Ishikawa (cell line): ENCODE data around the gene POU3F3.

Source experiments
- CEBPB ChIP-seq: IDR thresholded peaks from 2 replicates; pipeline ENCODE4 v1.6.1; 2012
- CREB1 ChIP-seq: IDR thresholded peaks from 2 replicates; pipeline ENCODE4 v1.6.1; 2012; ENCODE audit warnings: low read depth
- EGR1 ChIP-seq: IDR thresholded peaks from 2 replicates; pipeline ENCODE4 v1.6.1; 2012
- EP300 ChIP-seq: IDR thresholded peaks from 2 replicates; pipeline ENCODE4 v1.6.1; 2012; ENCODE audit warnings: borderline replicate concordance
- FOXM1 ChIP-seq: IDR thresholded peaks from 2 replicates; pipeline ENCODE4 v1.6.1; 2012; ENCODE audit warnings: low read depth, borderline replicate concordance
- NFIC ChIP-seq: IDR thresholded peaks from 2 replicates; pipeline ENCODE4 v1.6.1; 2012
- RAD21 ChIP-seq: IDR thresholded peaks from 2 replicates; pipeline ENCODE4 v1.6.1; 2012; ENCODE audit warnings: low read depth
- REST ChIP-seq: IDR thresholded peaks from 2 replicates; pipeline ENCODE4 v1.6.1; 2012; ENCODE audit warnings: low read depth, mild to moderate bottlenecking
- TAF1 ChIP-seq: IDR thresholded peaks from 2 replicates; pipeline ENCODE4 v1.6.1; 2012; ENCODE audit warnings: low read depth, mild to moderate bottlenecking
- TCF12 ChIP-seq: IDR thresholded peaks from 2 replicates; pipeline ENCODE4 v1.6.1; 2012; ENCODE audit warnings: low read depth
- TEAD4 ChIP-seq: IDR thresholded peaks from 2 replicates; pipeline ENCODE4 v1.6.1; 2012
- YY1 ChIP-seq: IDR thresholded peaks from 2 replicates; pipeline ENCODE4 v1.6.1; 2012; ENCODE audit warnings: low read depth
- ZBTB7A ChIP-seq: IDR thresholded peaks from 2 replicates; pipeline ENCODE4 v1.6.1; 2012; ENCODE audit warnings: low read depth
- TF ChIP-seq, protein P1 (sequence below): IDR thresholded peaks from 2 replicates; pipeline ENCODE4 v1.6.1; 2012
- TF ChIP-seq, protein P2 (sequence below): IDR thresholded peaks from 2 replicates; pipeline ENCODE4 v1.6.1; 2012

Gene POU3F3

GRCh38 chr2:104841744-104842143 is 12.2 kb upstream of the POU3F3 start:
- TF ChIP-seq TCF12 (no peak), FOXM1 (no peak), RAD21 (no peak), YY1 (no peak), ZBTB7A (no peak), TEAD4 (no peak), EP300 (no peak), EGR1 (no peak), REST (no peak), CREB1 (no peak), NFIC (no peak), CEBPB (no peak), TAF1 (no peak)
- TF ChIP-seq, protein P1, sequence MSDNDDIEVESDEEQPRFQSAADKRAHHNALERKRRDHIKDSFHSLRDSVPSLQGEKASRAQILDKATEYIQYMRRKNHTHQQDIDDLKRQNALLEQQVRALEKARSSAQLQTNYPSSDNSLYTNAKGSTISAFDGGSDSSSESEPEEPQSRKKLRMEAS = no peak
- TF ChIP-seq, protein P2, sequence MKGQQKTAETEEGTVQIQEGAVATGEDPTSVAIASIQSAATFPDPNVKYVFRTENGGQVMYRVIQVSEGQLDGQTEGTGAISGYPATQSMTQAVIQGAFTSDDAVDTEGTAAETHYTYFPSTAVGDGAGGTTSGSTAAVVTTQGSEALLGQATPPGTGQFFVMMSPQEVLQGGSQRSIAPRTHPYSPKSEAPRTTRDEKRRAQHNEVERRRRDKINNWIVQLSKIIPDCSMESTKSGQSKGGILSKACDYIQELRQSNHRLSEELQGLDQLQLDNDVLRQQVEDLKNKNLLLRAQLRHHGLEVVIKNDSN = no peak

DNA sequence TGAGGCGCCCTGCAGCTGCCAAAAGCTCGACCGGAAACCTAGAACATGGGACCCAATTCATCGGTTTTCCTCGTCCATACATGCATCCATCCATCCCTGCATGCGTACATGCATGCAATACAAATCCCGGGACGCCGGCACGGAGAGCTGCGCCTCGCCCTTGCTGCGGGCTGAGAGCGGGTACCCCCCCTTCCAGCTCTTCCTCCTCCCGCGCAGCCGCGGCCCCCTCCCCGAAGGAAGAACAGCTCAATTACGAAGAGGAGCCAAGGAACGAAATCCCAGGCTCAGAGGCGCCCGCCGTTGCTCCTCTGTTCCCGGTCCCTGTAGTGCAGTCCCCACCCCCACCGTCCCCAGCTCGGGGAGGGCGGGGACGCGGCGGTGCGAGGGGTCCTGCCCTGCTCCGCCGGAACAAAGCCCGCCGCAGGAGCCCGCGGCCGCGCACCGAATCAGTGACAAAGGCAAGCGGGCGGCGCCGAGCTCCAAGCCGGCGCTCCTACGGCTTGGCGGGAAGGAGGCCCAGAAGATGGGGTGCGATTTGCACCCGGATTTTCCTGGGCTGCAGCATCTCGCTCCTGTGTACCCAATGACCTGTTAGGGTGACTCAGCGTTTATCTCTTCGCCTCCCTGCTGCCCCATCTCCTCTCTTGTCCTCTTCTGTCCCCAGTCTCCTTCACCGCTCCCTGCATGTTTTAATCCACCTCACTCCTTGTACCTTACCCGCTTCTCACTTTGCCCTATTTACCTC is 8.9 kb upstream of the POU3F3 start:
- TF ChIP-seq, protein P2 = no peak
- TF ChIP-seq TCF12 (no peak), NFIC (no peak), EGR1 (no peak), EP300 (no peak), ZBTB7A (no peak), CREB1 (no peak), CEBPB (no peak), RAD21 (no peak), TEAD4 (no peak), FOXM1 (no peak), REST (no peak), YY1 (no peak), TAF1 (no peak)
- TF ChIP-seq, protein P1 = no peak

DNA sequence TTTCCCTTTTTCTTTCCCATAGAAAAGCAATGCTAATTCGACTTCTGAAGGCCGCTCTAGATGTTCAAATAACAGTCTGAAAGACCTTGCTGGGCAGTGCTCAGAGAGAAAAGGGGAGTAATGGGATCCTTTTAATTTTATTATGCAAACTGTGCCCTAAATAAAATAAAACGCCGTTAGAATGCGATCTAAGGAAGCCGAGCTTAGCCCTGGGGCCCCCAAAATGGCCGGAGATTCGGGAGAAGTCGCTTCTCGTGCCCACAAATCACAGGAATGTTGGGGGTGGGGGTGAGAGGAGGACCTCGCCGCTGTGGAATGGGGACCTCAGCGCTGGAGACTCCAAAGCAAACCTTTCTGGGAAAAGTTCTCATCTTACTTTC is 8.4 kb upstream of the POU3F3 start:
- TF ChIP-seq RAD21 = no peak
- TF ChIP-seq TCF12 = no peak
- no peak for TF ChIP-seq ZBTB7A
- no peak for TF ChIP-seq YY1
- TF ChIP-seq, protein P2 = no peak
- no peak for TF ChIP-seq CEBPB
- no peak for TF ChIP-seq CREB1
- no peak for TF ChIP-seq EP300
- TF ChIP-seq REST = no peak
- no peak for TF ChIP-seq FOXM1
- TF ChIP-seq, protein P1 = no peak
- no peak for TF ChIP-seq NFIC
- no peak for TF ChIP-seq TAF1
- TF ChIP-seq TEAD4 = no peak
- TF ChIP-seq EGR1 = no peak
